ENCODE measurements around the gene NCF2. TPM values are rescaled to one million over a fixed set of nuclear protein-coding genes. Genes with fewer than 3 reads are reported as not detected.

The NCF2 gene
- total and polyA plus RNA-seq, 2 donors = 11.9 to 13.3 TPM

DNA sequence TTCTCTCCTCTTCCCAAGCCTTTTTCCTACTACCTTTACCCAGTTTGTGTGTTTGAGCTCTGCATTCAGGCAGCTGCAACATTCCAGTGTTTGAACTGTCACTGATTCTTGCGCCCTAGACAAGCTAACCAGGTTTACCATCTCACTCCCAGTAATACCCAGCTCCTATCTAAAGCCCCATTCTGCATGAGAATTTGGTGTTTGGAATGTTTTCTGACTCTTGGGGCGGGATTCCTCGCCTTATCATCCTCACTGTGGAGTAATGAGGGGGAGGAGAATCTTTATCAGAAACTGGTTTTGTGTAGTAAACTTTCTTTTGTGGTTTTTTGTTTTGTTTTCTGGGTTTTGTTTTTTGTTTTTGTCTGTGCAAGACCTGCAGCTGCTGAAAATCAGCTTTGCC, 36.5 kb downstream of the NCF2 start:
- Histone ChIP-seq H3K27me3 (ENCODE audit: control insufficient read depth in 2 of 2, insufficient read depth in 1 of 2, low read length in 1 of 2) (no peaks in the 10 kb centered on the region), H3K36me3 (ENCODE audit: control insufficient read depth in 2 of 2, insufficient read depth in 2 of 2, low read length in 1 of 2) (peaks cover 52 to 68% of the 10 kb centered on the region in 2 donors), H3K4me3 (ENCODE audit: low read length in 2 of 2) (no peak overlapping the region), H3K4me1 (ENCODE audit: control insufficient read depth in 2 of 2, insufficient read depth in 2 of 2, low read length in 2 of 2) (no peaks in the 10 kb centered on the region), H3K9me3 (ENCODE audit: control insufficient read depth in 2 of 2, insufficient read depth in 1 of 2, low read length in 1 of 2) (no peaks in the 10 kb centered on the region), H3K27ac (ENCODE audit: low read depth in 1 of 2, low read length in 1 of 2) (no peak overlapping the region)
- no peak for DNase-seq (ENCODE audit: low read depth in 6 of 9, low spot score in 9 of 9)
- WGBS = 99% methylated on average over 3 of the region's 3 CpGs

DNA sequence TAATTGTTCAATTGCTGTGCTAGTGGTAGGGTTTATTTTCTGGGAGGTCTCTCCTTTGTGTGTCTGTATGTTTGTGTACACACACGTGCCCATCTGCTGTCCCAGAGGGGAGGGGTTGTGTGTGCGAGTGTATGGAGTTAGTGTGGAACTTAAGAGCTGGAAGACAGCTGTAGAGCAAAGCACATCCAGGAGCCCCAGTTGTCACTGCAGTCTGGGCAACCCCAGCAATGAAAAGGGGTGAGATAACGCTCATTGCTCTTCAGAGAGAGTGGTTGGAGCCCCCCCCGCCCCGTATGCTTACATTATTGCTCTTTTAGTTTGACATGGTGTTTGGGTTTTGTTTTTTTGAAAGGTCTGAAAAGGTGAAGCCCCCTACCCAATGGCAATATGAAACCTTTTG, 36.9 kb downstream of the NCF2 start:
- Histone ChIP-seq H3K27me3 (ENCODE audit: control insufficient read depth in 2 of 2, insufficient read depth in 1 of 2, low read length in 1 of 2) (no peaks in the 10 kb centered on the region), H3K27ac (ENCODE audit: low read depth in 1 of 2, low read length in 1 of 2) (no peak overlapping the region), H3K4me3 (ENCODE audit: low read length in 2 of 2) (no peak overlapping the region), H3K36me3 (ENCODE audit: control insufficient read depth in 2 of 2, insufficient read depth in 2 of 2, low read length in 1 of 2) (peaks cover 54 to 72% of the 10 kb centered on the region in 2 donors), H3K4me1 (ENCODE audit: control insufficient read depth in 2 of 2, insufficient read depth in 2 of 2, low read length in 2 of 2) (no peaks in the 10 kb centered on the region), H3K9me3 (ENCODE audit: control insufficient read depth in 2 of 2, insufficient read depth in 1 of 2, low read length in 1 of 2) (no peaks in the 10 kb centered on the region)
- DNase-seq (ENCODE audit: low read depth in 6 of 9, low spot score in 9 of 9) = no peak
- WGBS = 93% methylated on average over 5 of the region's 5 CpGs

DNA sequence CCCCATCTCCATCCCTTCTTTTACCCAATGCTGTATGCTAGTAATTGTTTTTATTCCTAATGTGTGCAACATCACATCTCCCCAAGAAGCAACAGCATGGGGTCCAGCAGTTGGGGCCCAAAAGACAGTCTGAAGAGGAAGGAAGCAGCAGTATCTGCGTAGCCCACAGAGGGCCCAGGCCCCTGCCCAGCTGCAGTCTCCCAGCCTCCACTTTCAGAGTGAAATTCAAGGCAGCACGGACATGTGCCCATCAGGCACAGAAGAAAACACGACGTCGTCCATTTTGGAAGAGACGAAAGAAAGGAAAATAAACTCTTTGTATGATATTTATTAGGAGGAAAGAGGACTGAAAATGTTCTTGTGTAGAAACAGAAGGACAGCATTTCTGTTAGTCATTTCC, 37.4 kb downstream of the NCF2 start:
- Histone ChIP-seq H3K9me3 (ENCODE audit: control insufficient read depth in 2 of 2, insufficient read depth in 1 of 2, low read length in 1 of 2) (no peaks in the 10 kb centered on the region), H3K27me3 (ENCODE audit: control insufficient read depth in 2 of 2, insufficient read depth in 1 of 2, low read length in 1 of 2) (no peaks in the 10 kb centered on the region), H3K4me3 (ENCODE audit: low read length in 2 of 2) (no peak overlapping the region), H3K36me3 (ENCODE audit: control insufficient read depth in 2 of 2, insufficient read depth in 2 of 2, low read length in 1 of 2) (peaks cover 57 to 76% of the 10 kb centered on the region in 2 donors), H3K27ac (ENCODE audit: low read depth in 1 of 2, low read length in 1 of 2) (no peak overlapping the region), H3K4me1 (ENCODE audit: control insufficient read depth in 2 of 2, insufficient read depth in 2 of 2, low read length in 2 of 2) (no peaks in the 10 kb centered on the region)
- DNase-seq (ENCODE audit: low read depth in 6 of 9, low spot score in 9 of 9) = no peak
- WGBS = 96% methylated on average over 6 of the region's 6 CpGs

DNA sequence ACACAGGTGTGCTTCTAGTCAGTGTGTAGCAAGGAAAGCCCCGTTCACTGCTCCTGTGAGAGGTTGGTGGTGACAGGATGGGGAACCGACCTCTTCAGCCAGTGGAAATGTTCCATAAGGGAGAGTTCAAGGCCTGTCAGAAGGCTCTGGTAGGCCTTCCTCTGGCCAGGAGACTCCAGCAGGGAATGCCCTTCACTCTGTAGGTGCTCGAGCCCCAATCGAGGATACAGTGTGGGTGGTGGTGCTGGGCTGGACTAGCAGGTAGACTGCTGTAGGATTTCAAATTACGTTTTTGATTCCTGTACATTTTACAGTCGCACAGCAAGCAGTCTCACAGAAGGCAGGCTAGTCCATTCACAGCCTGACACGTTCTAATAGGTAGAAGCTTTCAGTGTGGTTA, 37.8 kb downstream of the NCF2 start:
- H3K27me3 ChIP-seq (ENCODE audit: control insufficient read depth in 2 of 2, insufficient read depth in 1 of 2, low read length in 1 of 2) = no peaks in the 10 kb centered on the region
- H3K4me3 ChIP-seq (ENCODE audit: low read length in 2 of 2) = no peak overlapping the region
- H3K36me3 ChIP-seq (ENCODE audit: control insufficient read depth in 2 of 2, insufficient read depth in 2 of 2, low read length in 1 of 2) = peaks cover 52 to 75% of the 10 kb centered on the region in 2 donors
- no peak for DNase-seq (ENCODE audit: low read depth in 6 of 9, low spot score in 9 of 9)
- WGBS = 96% methylated on average over 7 of the region's 7 CpGs
- H3K9me3 ChIP-seq (ENCODE audit: control insufficient read depth in 2 of 2, insufficient read depth in 1 of 2, low read length in 1 of 2) = no peaks in the 10 kb centered on the region
- H3K27ac ChIP-seq (ENCODE audit: low read depth in 1 of 2, low read length in 1 of 2) = no peak overlapping the region
- H3K4me1 ChIP-seq (ENCODE audit: control insufficient read depth in 2 of 2, insufficient read depth in 2 of 2, low read length in 2 of 2) = no peaks in the 10 kb centered on the region

DNA sequence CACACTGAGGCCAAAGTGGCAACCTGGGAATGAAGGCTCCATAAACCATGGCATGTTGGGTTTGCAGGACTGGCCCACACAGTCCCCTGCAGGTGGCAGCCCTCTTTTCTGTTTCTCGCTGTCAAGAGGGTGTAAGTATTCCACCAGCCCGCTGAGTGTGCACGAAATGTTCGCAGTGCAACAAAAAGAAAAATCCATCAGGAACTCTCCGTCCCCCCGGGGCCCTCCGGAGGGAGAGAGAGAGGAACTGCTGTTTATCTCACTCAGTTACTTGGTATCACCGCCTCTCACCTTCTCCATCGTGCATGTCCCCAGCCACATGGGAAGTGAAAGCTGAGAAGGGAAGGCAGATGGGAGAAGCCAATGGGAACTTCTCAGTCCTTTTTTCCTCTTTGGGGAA, 38.3 kb downstream of the NCF2 start:
- H3K9me3 ChIP-seq (ENCODE audit: control insufficient read depth in 2 of 2, insufficient read depth in 1 of 2, low read length in 1 of 2) = no peaks in the 10 kb centered on the region
- H3K27me3 ChIP-seq (ENCODE audit: control insufficient read depth in 2 of 2, insufficient read depth in 1 of 2, low read length in 1 of 2) = no peaks in the 10 kb centered on the region
- WGBS = 94% methylated on average over 9 of the region's 9 CpGs
- DNase-seq (ENCODE audit: low read depth in 6 of 9, low spot score in 9 of 9) = no peak
- H3K4me3 ChIP-seq (ENCODE audit: low read length in 2 of 2) = no peak overlapping the region
- peaks cover 53 to 77% of the 10 kb centered on the region in 2 donors for H3K36me3 ChIP-seq (ENCODE audit: control insufficient read depth in 2 of 2, insufficient read depth in 2 of 2, low read length in 1 of 2)
- no peaks in the 10 kb centered on the region for H3K4me1 ChIP-seq (ENCODE audit: control insufficient read depth in 2 of 2, insufficient read depth in 2 of 2, low read length in 2 of 2)
- H3K27ac ChIP-seq (ENCODE audit: low read depth in 1 of 2, low read length in 1 of 2) = no peak overlapping the region

DNA sequence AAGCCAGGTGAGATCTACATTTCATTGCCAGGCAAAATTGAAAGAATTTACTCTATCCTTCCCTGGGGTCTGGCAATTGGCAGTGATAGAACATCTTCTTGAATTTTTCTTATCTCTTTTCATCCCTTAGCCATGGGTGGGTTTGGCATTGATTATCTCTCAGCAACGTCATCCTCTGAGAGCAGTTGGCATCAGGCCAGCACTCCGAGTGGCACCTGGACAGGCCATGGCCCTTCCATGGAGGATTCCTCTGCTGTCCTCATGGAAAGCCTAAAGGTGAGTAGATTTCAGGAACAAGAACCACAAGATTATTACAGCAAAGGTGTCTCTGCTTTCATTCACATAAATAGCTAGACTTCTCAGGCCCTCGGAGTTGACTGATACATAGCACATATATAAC, 39.3 kb downstream of the NCF2 start:
- Histone ChIP-seq H3K4me1 (ENCODE audit: control insufficient read depth in 2 of 2, insufficient read depth in 2 of 2, low read length in 2 of 2) (no peaks in the 10 kb centered on the region), H3K9me3 (ENCODE audit: control insufficient read depth in 2 of 2, insufficient read depth in 1 of 2, low read length in 1 of 2) (no peaks in the 10 kb centered on the region), H3K27me3 (ENCODE audit: control insufficient read depth in 2 of 2, insufficient read depth in 1 of 2, low read length in 1 of 2) (no peaks in the 10 kb centered on the region), H3K4me3 (ENCODE audit: low read length in 2 of 2) (no peak overlapping the region), H3K27ac (ENCODE audit: low read depth in 1 of 2, low read length in 1 of 2) (no peak overlapping the region), H3K36me3 (ENCODE audit: control insufficient read depth in 2 of 2, insufficient read depth in 2 of 2, low read length in 1 of 2) (peaks cover 61 to 87% of the 10 kb centered on the region in 2 donors)
- 94% methylated on average over 3 of the region's 3 CpGs for WGBS
- no peak for DNase-seq (ENCODE audit: low read depth in 6 of 9, low spot score in 9 of 9)

DNA sequence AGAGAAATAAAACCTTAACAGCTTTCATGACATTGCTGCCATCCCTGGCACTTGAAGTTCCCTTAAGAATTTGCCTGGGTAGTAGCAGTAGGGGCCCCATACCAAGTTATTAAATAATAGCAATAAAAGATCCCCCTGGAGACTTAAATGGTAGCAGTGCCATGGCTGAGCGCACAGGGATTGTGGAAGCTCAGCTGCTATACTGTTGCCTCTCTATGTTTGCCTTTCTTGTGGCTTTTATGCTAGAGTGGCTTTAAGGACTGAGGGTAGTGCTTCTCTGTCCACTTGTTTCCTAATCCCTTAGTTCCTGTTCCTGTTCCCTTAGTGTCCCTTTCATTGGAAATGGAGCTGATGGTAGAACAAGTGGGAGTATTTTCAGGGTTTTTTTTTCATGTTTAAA, 42.1 kb downstream of the NCF2 start:
- Histone ChIP-seq H3K9me3 (ENCODE audit: control insufficient read depth in 2 of 2, insufficient read depth in 1 of 2, low read length in 1 of 2) (no peaks in the 10 kb centered on the region), H3K27me3 (ENCODE audit: control insufficient read depth in 2 of 2, insufficient read depth in 1 of 2, low read length in 1 of 2) (no peaks in the 10 kb centered on the region), H3K4me3 (ENCODE audit: low read length in 2 of 2) (no peak overlapping the region), H3K4me1 (ENCODE audit: control insufficient read depth in 2 of 2, insufficient read depth in 2 of 2, low read length in 2 of 2) (no peaks in the 10 kb centered on the region), H3K36me3 (ENCODE audit: control insufficient read depth in 2 of 2, insufficient read depth in 2 of 2, low read length in 1 of 2) (peaks cover 63 to 91% of the 10 kb centered on the region in 2 donors), H3K27ac (ENCODE audit: low read depth in 1 of 2, low read length in 1 of 2) (no peak overlapping the region)
- no peak for DNase-seq (ENCODE audit: low read depth in 6 of 9, low spot score in 9 of 9)
- WGBS = 97% methylated on average over 1 of the region's 1 CpG

DNA sequence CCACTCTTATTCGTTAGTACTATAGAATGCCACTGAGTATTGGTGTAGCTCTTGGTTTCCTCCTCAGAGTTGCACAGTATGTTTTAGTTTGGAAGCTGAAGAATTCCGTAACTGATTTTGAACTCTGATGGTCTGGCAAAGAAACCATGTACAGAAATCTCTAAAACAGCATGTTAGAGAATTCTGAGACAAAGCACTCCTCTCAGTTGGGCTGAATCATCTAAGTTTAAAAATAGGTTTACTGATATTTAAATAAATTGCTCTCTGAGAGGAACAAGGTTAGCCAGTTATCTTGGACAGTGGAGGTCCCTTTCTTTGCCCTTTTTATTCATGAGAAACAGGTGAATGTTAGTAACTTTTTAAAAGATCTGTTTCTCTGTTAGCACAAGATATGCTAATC, 43.8 kb downstream of the NCF2 start:
- 97% methylated on average over 2 of the region's 2 CpGs for WGBS
- no peaks in the 10 kb centered on the region for H3K9me3 ChIP-seq (ENCODE audit: control insufficient read depth in 2 of 2, insufficient read depth in 1 of 2, low read length in 1 of 2)
- H3K27me3 ChIP-seq (ENCODE audit: control insufficient read depth in 2 of 2, insufficient read depth in 1 of 2, low read length in 1 of 2) = no peaks in the 10 kb centered on the region
- H3K4me1 ChIP-seq (ENCODE audit: control insufficient read depth in 2 of 2, insufficient read depth in 2 of 2, low read length in 2 of 2) = no peaks in the 10 kb centered on the region
- H3K27ac ChIP-seq (ENCODE audit: low read depth in 1 of 2, low read length in 1 of 2) = no peak overlapping the region
- DNase-seq (ENCODE audit: low read depth in 6 of 9, low spot score in 9 of 9) = no peak
- peaks cover 55 to 88% of the 10 kb centered on the region in 2 donors for H3K36me3 ChIP-seq (ENCODE audit: control insufficient read depth in 2 of 2, insufficient read depth in 2 of 2, low read length in 1 of 2)
- no peak overlapping the region for H3K4me3 ChIP-seq (ENCODE audit: low read length in 2 of 2)

DNA sequence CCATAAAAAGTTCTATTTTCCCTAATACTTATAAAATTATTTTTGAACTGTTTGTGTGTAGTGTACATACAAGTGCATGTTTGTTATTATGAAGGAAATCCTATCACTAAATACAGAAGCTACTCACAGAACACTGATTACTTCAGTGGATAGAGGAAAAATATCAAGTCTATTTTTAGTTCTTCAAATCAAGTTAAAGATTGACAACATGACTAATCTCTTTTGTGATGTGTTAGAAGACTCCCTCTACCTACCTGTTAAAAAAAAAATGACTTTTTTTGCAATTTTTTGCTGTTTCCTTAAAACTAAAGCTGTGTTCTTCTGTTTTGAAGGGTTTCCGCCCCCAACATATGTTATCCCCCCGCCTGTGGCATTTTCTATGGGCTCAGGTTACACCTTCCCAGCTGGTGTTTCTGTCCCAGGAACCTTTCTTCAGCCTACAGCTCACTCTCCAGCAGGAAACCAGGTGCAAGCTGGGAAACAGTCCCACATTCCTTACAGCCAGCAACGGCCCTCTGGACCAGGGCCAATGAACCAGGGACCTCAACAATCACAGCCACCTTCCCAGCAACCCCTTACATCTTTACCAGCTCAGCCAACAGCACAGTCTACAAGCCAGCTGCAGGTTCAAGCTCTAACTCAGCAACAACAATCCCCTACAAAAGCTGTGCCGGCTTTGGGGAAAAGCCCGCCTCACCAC, 45.5 kb downstream of the NCF2 start:
- peak in 2 of 9 donors; percentile 9 to 24 for DNase-seq (ENCODE audit: low read depth in 6 of 9, low spot score in 9 of 9)
- Histone ChIP-seq H3K4me1 (ENCODE audit: control insufficient read depth in 2 of 2, insufficient read depth in 2 of 2, low read length in 2 of 2) (no peaks in the 10 kb centered on the region), H3K27me3 (ENCODE audit: control insufficient read depth in 2 of 2, insufficient read depth in 1 of 2, low read length in 1 of 2) (no peaks in the 10 kb centered on the region), H3K9me3 (ENCODE audit: control insufficient read depth in 2 of 2, insufficient read depth in 1 of 2, low read length in 1 of 2) (no peaks in the 10 kb centered on the region), H3K4me3 (ENCODE audit: low read length in 2 of 2) (no peak overlapping the region), H3K27ac (ENCODE audit: low read depth in 1 of 2, low read length in 1 of 2) (peak overlapping the region in 1 of 2 donors; percentile 8), H3K36me3 (ENCODE audit: control insufficient read depth in 2 of 2, insufficient read depth in 2 of 2, low read length in 1 of 2) (peaks cover 52 to 90% of the 10 kb centered on the region in 2 donors)
- WGBS = 93% methylated on average over 5 of the region's 5 CpGs
